ENCODE measurements around the gene BRCA1.

BRCA1 gene

GRCh38 chr17:43025290-43025657 lies 99.9 kb downstream of the BRCA1 start:
- H3K27ac ChIP-seq (replicated peaks) = no peak overlapping the region

GRCh38 chr17:43024407-43025289 lies 100.5 kb downstream of the BRCA1 start, which contains the start of gene RND2:
Gene RND2 (plus strand): TSS chr17:43025231. CDS start chr17:43025348, 117 bp downstream.
- no peaks in the 10 kb centered on the region for H3K27me3 ChIP-seq (ENCODE audit: insufficient read depth, poor library complexity, severe bottlenecking)
- peak in 1 of 2 experiments; percentile 95 for DNase-seq (ENCODE audit: low read depth in 1 of 2, low spot score in 1 of 2)
- peak within 1 kb of the TSS; percentile 30; the same call in 1 of the 2 replicates for H3K27ac ChIP-seq (replicated peaks)
- TF ChIP-seq GABPA (IDR thresholded peaks at IDR 0.05; ENCODE audit: low read depth) = no peak
- peak; percentile 12; the same call in 1 of the 2 replicates for TF ChIP-seq POLR2AphosphoS5 (IDR thresholded peaks at IDR 0.05; ENCODE audit: low read depth)
- TF ChIP-seq CTCF (IDR thresholded peaks at IDR 0.05; ENCODE audit: insufficient read depth, low read length) = peak; percentile 68
- no peak for TF ChIP-seq REST (IDR thresholded peaks at IDR 0.05; ENCODE audit: insufficient replicate concordance, low read depth)
- TF ChIP-seq SPI1 (IDR thresholded peaks at IDR 0.05; ENCODE audit: borderline replicate concordance, low read depth) = peak; percentile 41; the same call in 1 of the 2 replicates
- peak within 1 kb of the TSS; percentile 43 for H3K4me3 ChIP-seq (replicated peaks; ENCODE audit: insufficient read depth, low read length)

More at GRCh38 chr17:43025290-43025657, 99.9 kb downstream of the BRCA1 start:
- TF ChIP-seq GABPA (IDR thresholded peaks at IDR 0.05; ENCODE audit: low read depth) = no peak
- TF ChIP-seq POLR2AphosphoS5 (IDR thresholded peaks at IDR 0.05; ENCODE audit: low read depth) = no peak; the same call in 1 of the 2 replicates
- TF ChIP-seq REST (IDR thresholded peaks at IDR 0.05; ENCODE audit: insufficient replicate concordance, low read depth) = no peak
- no peak for DNase-seq (ENCODE audit: low read depth in 1 of 2, low spot score in 1 of 2)
- Histone ChIP-seq H3K27me3 (ENCODE audit: insufficient read depth, poor library complexity, severe bottlenecking) (no peaks in the 10 kb centered on the region), H3K4me3 (replicated peaks; ENCODE audit: insufficient read depth, low read length) (no peak overlapping the region)

- Histone ChIP-seq H3K27ac (replicated peaks) (peak within 1 kb of the TSS; percentile 93), H3K27me3 (ENCODE audit: insufficient read depth, poor library complexity, severe bottlenecking) (no peaks in the 10 kb centered on the region), H3K4me3 (replicated peaks; ENCODE audit: insufficient read depth, low read length) (peak within 1 kb of the TSS; percentile 99)
- peak; percentile 49 for TF ChIP-seq POLR2AphosphoS5 (IDR thresholded peaks at IDR 0.05; ENCODE audit: low read depth)
- TF ChIP-seq CTCF (IDR thresholded peaks at IDR 0.05; ENCODE audit: insufficient read depth, low read length) = no peak
- TF ChIP-seq REST (IDR thresholded peaks at IDR 0.05; ENCODE audit: insufficient replicate concordance, low read depth) = no peak
- TF ChIP-seq SPI1 (IDR thresholded peaks at IDR 0.05; ENCODE audit: borderline replicate concordance, low read depth) = no peak
- peak; percentile 76 to 81 for DNase-seq (ENCODE audit: low read depth in 1 of 2, low spot score in 1 of 2)
These were observed 103.2 kb downstream of the BRCA1 start, which contains the start of gene VAT1 for GRCh38 chr17:43021741-43022512. Gene VAT1 (minus strand): TSS chr17:43022385. CDS start chr17:43022322, 63 bp downstream.
